HG03521 (cell line): Measurements from ENCODE around the gene LIPE.

Experiments used
- ATAC-seq: cut with Tn5 transposase; IDR thresholded peaks from one replicate; pipeline ENCODE4 v1.9.1; 2021; ENCODE audit warnings: mild to moderate bottlenecking, moderate library complexity; ENCODE audit not compliant: unreplicated experiment

Gene LIPE

DNA sequence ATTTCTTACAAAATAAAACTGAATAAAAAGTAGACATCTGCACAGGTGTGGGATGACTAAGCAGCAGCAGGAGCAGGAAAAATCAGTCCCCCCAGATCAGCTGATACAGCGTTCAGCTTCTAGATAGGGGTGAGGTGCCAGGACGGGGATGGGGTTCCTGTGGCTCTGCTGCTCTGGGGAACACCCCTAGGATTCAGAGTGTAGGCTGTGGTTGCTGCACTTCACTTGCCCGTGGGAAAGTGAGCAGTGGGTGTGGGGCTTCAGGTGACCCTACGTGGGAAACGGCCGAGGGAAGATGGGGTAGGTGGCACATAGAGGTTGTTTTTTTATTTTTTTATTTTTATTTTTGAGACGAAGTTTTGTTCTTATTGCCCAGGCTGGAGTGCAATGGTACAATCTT is 18.8 kb upstream of the LIPE start:
- ATAC-seq, result no peak

DNA sequence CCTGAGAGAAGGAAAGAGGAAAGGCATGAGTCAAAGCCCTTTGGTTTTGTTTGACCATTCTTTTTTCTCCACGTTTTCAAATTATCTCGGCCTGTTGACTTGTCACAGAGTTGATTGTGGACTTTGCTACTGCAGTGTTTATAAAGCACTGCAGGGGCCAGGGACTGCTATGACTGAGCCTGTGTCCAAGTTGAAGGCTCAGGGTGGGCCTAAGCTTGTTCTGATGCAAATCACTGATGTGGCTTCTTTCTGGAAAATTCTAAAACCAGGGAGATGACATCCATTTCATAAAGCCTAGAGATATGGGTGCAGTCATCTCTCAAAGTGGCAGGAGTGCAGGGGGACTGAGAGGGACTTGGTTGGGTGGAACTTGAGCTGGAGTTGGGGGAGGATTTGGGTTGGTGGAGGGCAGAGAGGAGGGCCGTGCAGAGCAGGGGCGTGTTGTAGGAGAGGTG is 16.8 kb upstream of the LIPE start:
- no peak for ATAC-seq

DNA sequence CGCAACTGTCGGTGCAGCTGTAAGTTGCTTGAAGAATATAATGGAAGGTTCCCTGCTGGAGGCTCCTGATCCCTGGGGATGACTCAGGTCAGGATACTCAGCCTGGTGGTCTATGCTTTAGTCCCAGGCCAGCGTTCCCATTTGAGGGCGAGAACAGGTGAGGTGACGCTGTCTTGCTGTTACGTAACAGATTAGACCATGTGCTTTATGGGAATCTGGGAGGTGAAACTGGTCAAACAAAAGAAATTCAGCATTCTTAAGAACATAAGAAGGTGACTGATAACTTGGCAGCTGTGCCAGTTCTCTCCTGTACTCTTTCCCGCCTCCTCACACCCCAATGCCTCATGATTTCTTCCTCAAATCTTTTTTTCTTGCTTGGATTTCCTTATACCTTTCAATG is 15.6 kb upstream of the LIPE start, which contains the start of gene CXCL17:
Gene CXCL17 (minus strand): TSS at position 114 of the 400 bp plus-strand sequence. CDS start 114 bp downstream, outside the sequence.
- ATAC-seq, result no peak

DNA sequence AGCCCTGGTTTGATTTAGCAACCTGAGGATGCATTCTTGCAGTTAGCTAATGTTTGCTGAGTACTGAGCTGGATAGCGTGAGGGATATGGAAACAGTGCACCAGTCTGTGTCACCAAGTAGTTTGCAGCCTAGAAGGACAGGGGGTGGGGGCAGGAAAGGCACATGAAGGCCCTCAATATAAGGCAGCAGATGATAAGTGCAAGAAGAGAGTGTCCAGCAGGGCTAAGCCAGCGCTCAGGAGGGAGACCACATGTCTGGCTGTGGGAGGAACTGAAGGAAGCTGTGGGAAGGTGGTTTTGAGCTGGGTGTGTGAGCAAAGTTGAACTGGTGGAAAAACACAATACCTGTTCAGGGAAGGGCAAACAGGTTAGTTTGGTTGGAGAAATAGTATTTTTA is 13.9 kb upstream of the LIPE start:
- no peak for ATAC-seq

DNA sequence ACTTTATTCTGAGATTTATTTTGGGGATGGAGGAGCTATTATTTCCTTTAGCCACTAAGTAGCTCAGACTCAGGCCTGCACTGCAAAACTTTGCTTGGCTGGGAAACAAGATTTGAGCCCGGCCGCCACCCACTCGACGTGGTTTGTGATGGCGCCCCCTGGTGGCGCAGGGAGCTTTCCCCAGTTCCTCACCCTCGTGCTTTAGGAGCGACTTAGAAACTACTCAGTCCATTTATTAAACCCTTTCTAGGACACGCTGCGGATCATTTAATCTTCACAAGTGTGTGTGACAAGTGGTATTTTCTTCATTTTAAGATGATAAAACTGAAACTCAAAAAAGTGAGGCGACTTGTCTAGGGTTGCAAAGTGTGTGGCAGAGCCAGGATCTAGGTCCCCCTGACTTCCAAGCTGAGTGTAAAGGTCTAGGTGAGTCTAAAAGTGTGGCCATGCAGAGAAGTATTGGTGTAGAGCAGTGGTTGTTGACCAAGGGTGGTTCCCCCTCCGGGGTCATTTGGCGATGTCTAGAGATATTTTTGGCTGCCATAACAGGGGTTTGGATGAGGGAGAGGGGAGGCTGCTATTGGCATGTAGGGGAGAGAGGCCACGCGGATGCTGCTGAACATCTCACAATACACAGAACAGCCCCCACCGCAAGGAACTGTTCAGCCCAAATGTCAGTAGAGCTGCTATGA is 13.3 kb upstream of the LIPE start:
- no peak for ATAC-seq

DNA sequence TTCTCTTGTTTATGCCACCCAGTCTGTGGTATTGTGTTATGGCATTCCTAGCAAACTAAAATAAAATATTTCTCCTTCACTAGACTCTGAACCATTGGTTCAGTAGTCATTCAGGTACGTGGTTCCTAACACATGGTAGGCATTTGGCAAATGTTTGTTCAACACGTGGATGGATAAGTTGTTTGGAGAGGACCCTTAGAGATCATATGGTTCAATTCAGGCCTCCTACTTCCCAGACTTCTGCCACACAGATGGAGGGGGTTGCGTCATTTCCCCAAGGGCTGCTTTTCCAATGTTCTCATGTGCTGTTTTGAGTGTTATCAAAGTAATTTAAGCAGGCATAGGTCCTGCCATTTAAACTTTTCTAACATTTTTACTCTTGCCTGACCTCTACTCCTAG is 8.8 kb upstream of the LIPE start:
- no peak for ATAC-seq

DNA sequence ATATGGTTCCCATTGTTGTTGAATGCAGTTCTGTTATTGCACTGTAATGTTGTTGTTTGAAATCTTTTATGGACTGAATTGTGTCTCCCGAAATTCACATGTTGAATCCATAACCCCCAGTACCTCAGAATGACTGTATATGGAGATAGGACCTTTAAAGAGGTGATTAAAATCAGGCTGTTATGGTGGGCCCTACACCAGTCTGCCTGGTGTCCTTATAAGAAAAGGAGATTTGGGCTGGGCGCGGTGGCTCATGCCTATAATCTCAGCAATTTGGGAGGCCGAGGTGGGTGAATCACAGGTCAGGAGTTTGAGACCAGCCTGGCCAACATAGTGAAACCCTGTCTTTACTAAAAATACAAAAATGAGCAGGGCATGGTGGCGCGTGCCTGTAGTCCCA is 8.1 kb upstream of the LIPE start:
- ATAC-seq, result no peak

DNA sequence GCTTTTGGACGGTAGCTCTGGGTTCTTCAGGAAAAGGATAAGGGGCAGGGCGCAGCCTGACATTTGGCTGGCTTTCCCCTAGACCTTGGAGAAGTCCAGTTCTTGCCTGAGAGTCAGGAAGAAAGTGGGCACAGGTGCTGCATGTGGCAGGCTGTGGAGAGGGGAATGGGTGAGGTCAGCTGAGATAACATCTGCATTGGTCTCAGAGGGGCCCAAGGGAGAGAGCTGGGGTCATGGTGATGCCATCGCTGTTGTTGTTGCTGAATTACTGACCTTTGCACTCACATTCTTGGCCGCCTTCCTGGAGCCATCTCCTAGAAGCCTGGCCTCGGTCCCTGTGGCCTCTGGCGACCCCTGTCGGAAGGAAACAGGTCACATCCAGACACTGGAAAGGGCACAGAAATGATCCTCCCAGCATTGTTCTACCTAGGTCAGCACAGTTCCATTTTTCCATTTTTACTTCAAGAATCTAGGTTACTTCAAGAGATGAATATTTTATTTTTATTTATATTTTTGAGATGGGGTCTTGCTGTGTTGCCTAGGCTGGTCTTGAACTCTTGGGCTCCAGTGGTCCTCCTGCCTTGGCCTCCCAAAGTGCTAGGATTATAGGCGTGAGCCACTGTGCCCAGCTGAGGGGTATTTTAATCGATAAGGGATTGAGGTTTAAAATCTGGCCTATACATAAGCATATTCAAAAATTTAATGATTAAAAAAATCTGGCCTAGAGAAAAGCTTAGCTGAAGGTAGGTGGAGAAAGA is 6.5 kb upstream of the LIPE start:
- ATAC-seq, result no peak

DNA sequence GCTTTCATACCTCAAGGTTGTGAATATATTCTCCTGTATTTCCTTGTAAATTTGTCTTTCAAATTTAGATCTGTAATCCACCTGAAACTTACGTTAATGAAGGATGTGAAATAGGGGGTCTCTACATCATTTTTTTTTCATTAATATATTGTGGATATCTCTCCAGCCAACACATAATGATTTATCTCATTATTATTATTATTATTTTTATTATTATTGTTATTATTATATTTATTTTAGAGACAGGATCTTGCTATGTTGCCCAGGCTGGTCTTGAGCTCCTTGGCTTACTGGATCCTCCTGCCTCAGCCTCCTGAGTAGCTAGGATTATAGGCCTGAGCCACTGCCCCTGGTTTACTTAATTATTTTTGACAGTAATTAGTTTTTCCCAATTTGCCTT is 4.3 kb upstream of the LIPE start:
- ATAC-seq, result no peak

DNA sequence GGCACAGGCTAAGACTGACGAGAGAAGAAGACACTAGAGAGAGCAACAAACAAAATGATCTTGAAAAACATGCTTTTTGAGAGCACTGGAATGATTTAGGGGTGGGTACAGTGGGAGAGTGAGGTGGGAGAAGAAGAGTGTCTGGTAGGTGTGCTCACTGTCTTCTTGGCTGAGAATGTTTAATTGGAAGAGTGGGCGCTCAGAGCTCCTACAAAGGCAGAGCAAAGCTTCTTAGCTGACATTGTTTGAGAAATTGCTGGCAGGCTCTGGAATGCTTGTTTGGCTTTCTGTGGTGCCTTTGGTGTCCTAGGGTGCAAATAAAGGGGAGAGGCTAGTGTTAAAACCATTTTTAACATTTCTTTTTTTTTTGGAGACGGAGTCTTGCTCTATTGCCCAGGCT is 1.5 kb upstream of the LIPE start:
- no peak for ATAC-seq

DNA sequence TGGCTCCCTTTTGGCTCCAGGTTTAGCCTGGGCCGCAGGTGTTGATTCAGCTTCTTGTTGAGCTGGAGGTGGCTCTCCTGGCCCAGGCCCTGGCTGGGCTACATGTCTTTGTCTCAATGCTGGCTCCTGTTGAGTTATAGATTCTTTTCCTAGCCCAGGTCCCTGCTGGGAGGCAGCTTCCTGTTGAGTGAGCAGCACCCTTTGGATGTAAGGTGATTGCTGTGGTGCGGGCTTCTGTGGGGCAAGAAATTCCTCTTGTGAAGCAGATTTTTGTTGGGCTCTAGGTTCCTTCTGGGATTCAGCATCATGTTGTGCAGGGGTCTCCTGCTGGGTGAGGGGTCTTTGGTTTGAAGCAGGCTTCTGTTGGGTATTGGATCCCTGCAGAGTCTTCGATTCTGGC is 545 bp downstream of the LIPE start:
- ATAC-seq, result no peak

DNA sequence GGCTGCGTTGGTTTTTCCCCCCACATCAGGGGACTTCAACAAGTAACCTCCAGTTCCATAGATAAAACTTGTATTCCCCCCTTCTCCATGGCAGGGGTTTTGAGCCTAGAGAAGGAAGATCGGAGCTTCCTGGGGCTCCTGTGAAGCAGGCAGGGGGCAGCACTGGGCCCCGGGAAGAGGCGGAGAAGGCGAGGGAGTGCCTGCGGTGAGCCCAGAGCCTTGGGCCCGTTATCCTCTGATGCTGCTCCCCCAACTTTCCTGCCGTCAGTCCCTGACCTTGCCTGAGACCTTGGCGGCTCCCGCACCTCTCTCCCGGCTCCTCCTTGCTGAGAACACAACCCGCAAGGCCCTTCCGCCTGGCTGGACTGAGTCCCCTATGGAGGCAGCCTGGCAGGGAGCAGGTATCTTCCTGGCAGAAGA is 2.5 kb downstream of the LIPE start:
- no peak for ATAC-seq

DNA sequence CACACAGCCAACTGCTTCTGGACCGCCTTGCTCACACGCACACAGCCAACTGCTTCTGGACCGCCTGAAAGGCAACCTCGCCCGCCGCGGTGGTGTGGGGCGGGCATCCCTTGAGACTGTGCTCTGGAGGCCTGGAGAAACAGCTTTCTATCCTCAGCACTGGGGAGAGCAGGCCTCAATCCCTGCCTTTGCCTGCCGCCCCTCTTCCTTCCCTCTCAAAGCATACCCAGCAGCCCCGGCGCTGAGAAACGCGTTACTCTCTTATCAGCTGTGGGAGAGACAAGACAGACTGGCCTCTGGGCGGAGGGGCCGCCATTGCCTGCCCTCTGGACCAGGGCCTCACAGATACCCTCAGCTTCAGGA is 2.9 kb downstream of the LIPE start:
- no peak for ATAC-seq

DNA sequence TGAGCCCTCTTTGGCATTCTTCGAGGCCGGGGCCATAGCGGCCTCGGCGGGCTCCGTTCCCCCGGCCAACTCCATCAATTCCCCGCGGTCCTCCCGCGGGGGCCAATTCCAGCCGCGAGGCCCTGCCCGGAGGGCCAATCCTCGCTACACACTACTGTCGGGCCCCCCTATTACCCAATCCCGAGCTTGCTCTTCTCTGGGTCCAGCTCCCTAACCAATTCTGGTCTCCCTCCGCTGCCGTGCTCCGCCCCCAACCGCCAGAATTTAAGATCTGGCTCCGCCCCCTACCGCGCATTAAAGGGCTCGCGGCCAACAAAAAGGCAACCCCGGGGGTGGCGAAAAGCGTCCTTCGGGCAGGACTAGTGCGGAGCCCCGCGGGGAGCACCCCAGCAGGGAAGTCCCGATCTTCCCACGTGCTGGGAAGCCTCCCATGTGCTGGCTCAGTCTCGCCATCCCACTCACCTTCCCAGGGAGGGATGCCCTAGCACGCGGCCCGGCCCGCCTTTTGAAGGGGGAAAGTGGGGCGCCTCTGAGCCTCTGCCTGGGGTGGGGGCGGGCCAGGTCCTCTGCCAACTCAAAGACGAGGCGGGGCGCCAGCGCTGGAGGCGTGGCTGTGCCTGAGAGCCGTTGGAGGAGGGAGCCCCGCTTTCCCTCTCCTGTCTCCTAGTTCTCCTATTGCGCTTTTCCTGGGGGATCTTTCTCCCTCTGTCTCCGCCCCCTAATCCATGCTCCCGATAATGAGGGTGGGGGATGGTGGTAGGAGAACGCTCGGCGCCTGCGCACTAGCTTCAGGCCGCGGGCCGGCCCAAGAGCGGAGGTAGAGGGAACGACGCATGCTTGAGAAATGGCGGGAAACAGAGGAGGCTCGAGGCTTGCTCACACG is 3.5 kb downstream of the LIPE start:
- ATAC-seq, result peak; percentile 89

DNA sequence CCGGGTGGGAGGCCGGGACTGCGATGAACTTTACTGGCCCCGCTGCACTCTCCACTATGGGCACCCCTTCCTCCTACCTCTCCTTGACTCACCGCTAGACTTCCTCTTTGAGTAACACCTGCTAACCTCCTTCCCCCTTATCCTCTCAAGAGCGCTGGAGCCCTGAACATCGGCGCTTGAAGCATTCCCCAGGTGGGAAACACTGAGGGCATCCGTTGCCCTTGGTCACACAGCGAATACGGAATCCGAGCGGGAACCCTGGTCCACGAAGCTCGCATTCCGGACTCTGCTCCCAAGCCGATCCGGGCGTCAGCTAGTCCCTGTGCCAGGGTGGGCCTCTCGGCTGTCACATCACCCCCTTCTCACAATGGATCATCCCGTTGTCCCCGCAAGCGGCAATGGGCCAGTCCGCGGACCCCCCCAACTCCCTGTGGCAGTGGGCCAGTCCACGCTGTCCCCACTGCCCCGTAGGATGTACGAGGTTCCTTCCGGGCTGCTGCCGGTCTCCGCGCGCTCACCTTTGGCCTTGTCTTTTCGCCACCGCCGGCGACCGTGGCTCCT is 4.2 kb downstream of the LIPE start:
- ATAC-seq, result peak; percentile 35

DNA sequence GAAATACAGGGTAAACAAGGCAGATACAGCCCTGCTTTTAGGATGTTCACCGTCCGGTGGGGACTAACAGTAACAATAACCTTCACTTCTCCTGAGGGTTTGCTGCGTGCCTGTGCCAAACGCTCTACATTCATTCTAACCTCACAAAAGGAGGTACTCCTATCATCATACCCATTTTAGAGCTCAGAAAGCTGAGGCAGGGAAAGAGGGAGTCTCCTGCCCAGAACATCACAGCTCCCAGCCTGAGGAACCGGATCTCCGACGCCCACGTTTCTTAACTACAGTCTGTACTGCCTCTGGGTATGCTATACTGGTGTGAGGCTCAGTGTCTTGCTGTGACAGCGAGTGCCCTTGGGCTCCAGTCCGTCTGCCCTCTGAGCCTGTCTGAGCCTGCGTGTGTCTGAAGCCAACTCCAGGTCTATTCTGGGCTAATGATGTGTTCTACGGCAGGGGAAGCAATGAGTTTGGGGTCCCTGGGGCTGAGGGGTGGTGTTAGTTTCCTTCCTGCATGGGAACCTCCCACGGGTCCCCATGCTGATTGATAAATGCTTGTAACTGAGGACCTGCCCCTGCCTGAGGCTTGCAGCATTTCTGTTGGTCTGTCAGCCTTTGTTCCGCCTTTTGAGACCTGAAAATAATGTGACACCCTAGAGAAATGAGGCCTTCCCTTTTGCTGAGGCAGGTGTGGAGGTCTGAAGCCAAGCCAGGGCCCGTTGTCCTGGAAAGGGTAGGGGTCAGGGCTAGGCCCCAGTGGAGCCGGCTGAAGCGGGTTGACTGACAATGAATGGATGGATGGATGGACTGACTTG is 4.9 kb downstream of the LIPE start:
- no peak for ATAC-seq

DNA sequence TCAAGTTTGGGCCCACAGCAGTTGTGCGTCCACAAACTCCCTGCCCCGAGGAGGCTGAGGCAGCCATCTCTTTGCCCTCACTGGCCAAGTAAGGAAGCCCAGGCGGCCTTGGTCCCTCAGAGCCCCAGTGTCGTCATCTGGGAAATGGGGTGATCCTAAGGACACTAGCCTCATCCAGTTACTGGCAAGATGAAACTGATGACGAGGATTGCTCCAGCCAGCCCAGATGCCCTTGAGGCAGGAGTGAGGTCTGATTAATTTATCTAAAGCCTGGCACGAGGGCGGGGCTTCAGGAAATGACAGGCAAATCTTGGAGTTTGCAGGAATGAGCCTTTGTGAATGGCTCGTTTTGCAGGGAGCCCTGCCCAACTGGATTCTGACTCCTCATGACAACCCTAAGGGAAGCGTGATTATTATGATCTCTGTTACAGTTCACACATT is 5.6 kb downstream of the LIPE start:
- ATAC-seq, result no peak

DNA sequence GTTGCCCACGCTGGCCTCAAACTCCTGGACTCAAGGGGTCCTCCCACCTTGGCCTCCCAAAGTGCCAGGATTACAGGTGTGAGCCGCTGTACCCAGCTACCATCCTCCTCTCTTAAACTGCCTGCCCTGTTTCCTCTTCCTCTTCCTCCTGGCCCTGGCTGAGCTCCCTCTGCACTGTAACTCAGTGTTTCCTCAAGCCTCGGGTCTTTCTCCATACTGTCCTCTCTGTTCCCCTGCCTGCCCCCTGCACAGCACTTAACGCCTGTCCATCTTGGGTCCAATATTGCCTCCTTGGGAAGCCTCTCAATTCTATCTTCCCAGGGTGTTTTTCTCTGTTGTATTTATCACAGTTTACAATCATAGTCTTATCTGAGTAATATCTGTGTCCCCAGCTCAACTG is 6.1 kb downstream of the LIPE start:
- no peak for ATAC-seq

DNA sequence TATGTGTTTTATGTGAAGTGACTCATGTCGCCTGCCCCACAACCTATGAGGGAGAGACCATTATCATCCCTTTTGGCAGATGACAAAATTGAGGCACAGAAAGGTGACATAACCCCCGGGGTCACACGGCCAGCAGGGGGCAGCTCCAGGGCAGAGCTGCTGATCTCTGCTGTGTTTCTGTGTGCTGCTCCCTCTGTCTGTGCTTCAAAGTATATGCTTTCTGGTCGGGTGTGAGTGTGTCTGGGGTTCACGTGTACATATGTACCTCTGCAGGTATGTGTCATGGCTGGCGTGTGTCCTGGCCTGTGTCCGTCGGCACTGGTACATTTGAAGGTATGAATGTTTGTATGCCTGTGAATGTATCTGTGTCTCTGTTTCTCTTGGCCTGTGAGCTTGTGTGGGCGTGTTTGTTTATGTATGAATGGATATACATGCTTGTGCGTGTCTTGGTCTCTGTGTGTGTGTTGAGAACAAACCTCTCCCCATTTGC is 7.1 kb downstream of the LIPE start:
- no peak for ATAC-seq

DNA sequence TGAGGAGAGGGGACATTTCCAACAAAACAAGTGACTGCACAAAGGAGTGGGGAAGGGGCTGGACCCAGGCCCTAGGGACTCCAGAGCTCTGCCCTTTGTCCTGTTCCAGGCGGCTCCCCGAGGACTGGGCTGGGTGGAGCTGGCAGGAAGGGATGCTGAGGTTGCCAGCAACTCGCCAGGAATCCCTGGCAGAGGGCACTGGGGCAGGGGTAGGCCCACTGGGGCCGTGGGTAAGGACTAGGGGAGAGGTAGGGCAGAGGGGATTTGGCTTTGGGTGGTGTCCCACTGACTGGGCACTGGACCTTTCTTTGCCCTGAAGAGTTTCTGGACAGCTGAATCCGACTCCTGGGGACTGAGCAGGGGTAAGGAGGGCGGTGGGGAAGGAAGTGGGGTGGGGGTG is 7.9 kb downstream of the LIPE start:
- no peak for ATAC-seq
